Measurements from ENCODE around the gene HOOK1. TPM values are rescaled to one million over a fixed set of nuclear protein-coding genes. Genes with fewer than 3 reads are reported as not detected.

The HOOK1 gene
- total RNA-seq, 1 experiment from 2014 or later = 42.0 TPM

- Histone ChIP-seq H3K79me1 (ENCODE audit: insufficient read depth, low read depth, low read length, poor library complexity, severe bottlenecking) (peaks cover 2% of the 10 kb centered on the region), H3K56ac (ENCODE audit: insufficient read length, low read depth, low read length) (no peak overlapping the region), H3K27ac (ENCODE audit: insufficient read length, low read depth, low read length) (no peak overlapping the region), H3K18ac (ENCODE audit: insufficient read length, low read depth, low read length) (no peak overlapping the region), H2BK120ac (ENCODE audit: low read depth, low read length, poor library complexity, severe bottlenecking) (no peak overlapping the region), H2BK20ac (ENCODE audit: low read depth, low read length, poor library complexity, severe bottlenecking) (no peak overlapping the region), H3K14ac (ENCODE audit: insufficient read depth, low read length) (no peak overlapping the region), H3K23ac (ENCODE audit: insufficient read length, low read depth, low read length) (no peak overlapping the region), H2BK15ac (ENCODE audit: low read depth, low read length) (no peak overlapping the region), H4K8ac (replicated peaks; ENCODE audit: insufficient read length, low read depth, low read length) (no peak overlapping the region), H2BK5ac (ENCODE audit: insufficient read length, low read length) (no peak overlapping the region), H4K20me1 (ENCODE audit: control insufficient read depth, insufficient read depth, insufficient read length) (no peaks in the 10 kb centered on the region), H3T11ph (ENCODE audit: low read length) (no peak overlapping the region), H2AK5ac (ENCODE audit: insufficient read length, low read length) (no peak overlapping the region), H4K5ac (ENCODE audit: insufficient read length, low read depth, low read length) (no peak overlapping the region), H2BK12ac (ENCODE audit: insufficient read length, low read depth, low read length) (no peak overlapping the region), H3K9me3 (ENCODE audit: control insufficient read depth, low read depth, low read length) (no peaks in the 10 kb centered on the region), H2AFZ (ENCODE audit: low read length) (no peak overlapping the region), H3K4ac (ENCODE audit: low read depth, low read length) (no peak overlapping the region), H3K27me3 (ENCODE audit: insufficient read depth, low read length) (no peaks in the 10 kb centered on the region), H4K91ac (ENCODE audit: insufficient read length, low read depth, low read length) (no peak overlapping the region), H3K4me2 (ENCODE audit: insufficient read depth, insufficient read length, low read length) (no peak overlapping the region), H3K79me2 (ENCODE audit: insufficient read depth, low read length) (no peaks in the 10 kb centered on the region), H3K4me1 (ENCODE audit: insufficient read depth, low read length) (no peaks in the 10 kb centered on the region), H3K23me2 (ENCODE audit: insufficient read length, low read depth, low read length, poor library complexity, severe bottlenecking) (no peaks in the 10 kb centered on the region), H3K9ac (ENCODE audit: extremely low read depth, insufficient read length, low read length) (no peak overlapping the region)
- Mint-ChIP-seq H3K27ac (no peak overlapping the region), H3K4me3 (no peak overlapping the region), H3K4me1 (no peaks in the 10 kb centered on the region), H3K27me3 (ENCODE audit: low read depth) (no peaks in the 10 kb centered on the region), H3K36me3 (ENCODE audit: insufficient read depth in 1 of 3, low read depth in 3 of 3) (peaks cover 0 to 18% (median 4%) of the 10 kb centered on the region in 3 experiments; a peak in 2 of 7 replicates), H3K9me3 (no peaks in the 10 kb centered on the region)
- no peak for DNase-seq
- no CpG with 5 or more reads among the region's 4 CpGs for WGBS (ENCODE audit: extremely low coverage, insufficient read length, low lambda C conversion rate)
- no peak for TF ChIP-seq CTCF (conservative IDR thresholded peaks at IDR 0.05)
Measured at GRCh38 chr1:59827055-59827643, 12.4 kb downstream of the HOOK1 start.

Measured in H9 (cell line).